Spleen (tissue), 7 donors: Measurements from ENCODE around the gene FNBP1.

Experiments
- CTCF ChIP-seq, 11 experiments: fragments of 200-600 bp in 7 of 11; fragments of 450-650 bp in 4 of 11; sonication (generic) in 4 of 11; IDR thresholded peaks in 8 of 11; conservative IDR thresholded peaks in 3 of 11; 1 replicate in 7 of 11; 2 replicates in 4 of 11; pipeline versions ENCODE4 v1.4.0 to v1.8.0; 2016 to 2021; ENCODE audit warnings: antibody characterized with exemption in 11 of 11, inconsistent platforms in 4 of 11, mild to moderate bottlenecking in 1 of 11
- POLR2AphosphoS5 ChIP-seq, 3 donors: sonication (generic); formaldehyde crosslinking; IDR thresholded peaks; one replicate each; pipeline ENCODE4 v1.5.1; 2017; ENCODE audit warnings: antibody characterized with exemption in 3 of 3
- donor health status: DM: no; HTN: no; CAD: no; lungs with moderate emphysema.
- donor health status: DM: no; HTN: no; CAD: no.
- donor health status: DM: no; HTN: no; CAD: no.

- TF ChIP-seq CTCF (IDR thresholded peaks at IDR 0.05 in 8 of 11, conservative IDR thresholded peaks at IDR 0.05 in 3 of 11), result no peak
- TF ChIP-seq POLR2AphosphoS5 (IDR thresholded peaks at IDR 0.05), result no peak
Observed at GRCh38 chr9:130034570-130034969, 8.4 kb downstream of the FNBP1 start.
